Keratinocyte (primary cell): ENCODE measurements around the gene C2orf80. TPM values are rescaled to one million over a fixed set of nuclear protein-coding genes. Genes with fewer than 3 reads are reported as not detected.

Experiments
- DNase-seq: peaks from one replicate; pipeline ENCODE4 v3.0.0-alpha.2; 2011; ENCODE audit warnings: low read depth, missing footprints, low spot score
- FAIRE-seq: peaks from 2 replicates; lab custom pipeline; 2011; peaks lifted over from hg19 to GRCh38; lab: Jason Lieb, UNC
- H2AFZ ChIP-seq: 2 replicates; pipeline ENCODE4 v1.6.0; 2012; ENCODE audit warnings: low read length, control low read depth, inconsistent platforms; ENCODE audit not compliant: control insufficient read depth
- H3K27ac ChIP-seq: 2 replicates; pipeline ENCODE4 v1.5.1; 2011; ENCODE audit warnings: low read length; ENCODE audit not compliant: control insufficient read depth, insufficient read depth
- H3K27me3 ChIP-seq: 3 replicates; pipeline ENCODE4 v1.6.0; 2011; ENCODE audit warnings: low read length; ENCODE audit not compliant: control insufficient read depth, insufficient read depth; ENCODE audit errors: extremely low read depth
- H3K36me3 ChIP-seq, 2 experiments: 2 replicates in 1 of 2; 3 replicates in 1 of 2; pipeline ENCODE4 v1.5.1; 2011; ENCODE audit warnings: low read length in 2 of 2, mild to moderate bottlenecking in 1 of 2; ENCODE audit not compliant: control insufficient read depth in 2 of 2, insufficient read depth in 2 of 2; ENCODE audit errors: extremely low read depth in 1 of 2
- H3K4me1 ChIP-seq: 3 replicates; pipeline ENCODE4 v1.5.1; 2011; ENCODE audit warnings: low read length; ENCODE audit not compliant: control insufficient read depth, insufficient read depth; ENCODE audit errors: extremely low read depth
- H3K4me2 ChIP-seq: 3 replicates; pipeline ENCODE4 v1.6.0; 2011; ENCODE audit warnings: low read depth, low read length; ENCODE audit not compliant: control insufficient read depth, insufficient read depth; ENCODE audit errors: extremely low read depth
- H3K4me3 ChIP-seq, 3 experiments: fragments of 200-600 bp in 1 of 3; sonication (generic) in 1 of 3; 2 replicates in 2 of 3; 3 replicates in 1 of 3; pipeline ENCODE4 v1.5.1; 2011 to 2016; ENCODE audit warnings: low read length in 3 of 3, mild to moderate bottlenecking in 3 of 3, control low read depth in 2 of 3, inconsistent platforms in 1 of 3, low read depth in 1 of 3, mixed read lengths in 1 of 3, mixed run types in 1 of 3, moderate library complexity in 1 of 3; ENCODE audit not compliant: control insufficient read depth in 2 of 3, insufficient read depth in 2 of 3; ENCODE audit errors: extremely low read depth in 1 of 3
- H3K79me2 ChIP-seq: 2 replicates; pipeline ENCODE4 v1.6.0; 2012; ENCODE audit warnings: low read length; ENCODE audit not compliant: control insufficient read depth, insufficient read depth
- H3K9ac ChIP-seq: 3 replicates; pipeline ENCODE4 v1.6.0; 2011; ENCODE audit warnings: low read length; ENCODE audit not compliant: control insufficient read depth, insufficient read depth; ENCODE audit errors: extremely low read depth
- H3K9me1 ChIP-seq: 3 replicates; pipeline ENCODE4 v1.6.0; 2011; ENCODE audit warnings: low read length; ENCODE audit not compliant: control insufficient read depth, insufficient read depth; ENCODE audit errors: extremely low read depth
- H3K9me3 ChIP-seq: 2 replicates; pipeline ENCODE4 v1.5.1; 2012; ENCODE audit warnings: low read depth, low read length; ENCODE audit not compliant: control insufficient read depth
- H4K20me1 ChIP-seq: 3 replicates; pipeline ENCODE4 v1.6.0; 2011; ENCODE audit warnings: low read length; ENCODE audit not compliant: control insufficient read depth, insufficient read depth; ENCODE audit errors: extremely low read depth
- EZH2 ChIP-seq: IDR thresholded peaks from one replicate; pipeline ENCODE4 v1.6.1; 2012; ENCODE audit warnings: inconsistent platforms, mild to moderate bottlenecking, low read length, moderate library complexity
- dilution Hi-C: fragments of 300-500 bp; cut with MboI; formaldehyde crosslinking; loops from one replicate; pipeline ENCODE4 v1.7.0; 2020; ENCODE audit warnings: low sequenced_read_pairs; ENCODE audit not compliant: extremely low pct_ligation_motif_present
- polyA minus RNA-seq, 3 experiments: library from RNA; depleted of rRNA, polyadenylated mRNA; stranded (reverse); fragments of >200 nt; gene quantifications; 1 replicate in 1 of 3; 2 replicates in 1 of 3; 3 replicates in 1 of 3; pipeline ENCODE4 v1.2.3, GENCODE V29; 2011
- polyA plus RNA-seq, 5 experiments: library from polyadenylated mRNA; depleted of rRNA in 3 of 5; stranded (reverse) in 3 of 5; stranded (forward) in 1 of 5; unstranded in 1 of 5; fragments of >200 nt; gene quantifications; 1 replicate in 1 of 5; 2 replicates in 3 of 5; 3 replicates in 1 of 5; pipeline versions ENCODE4 v1.2.1 to v1.2.3, GENCODE V29; 2011 to 2012; ENCODE audit warnings: missing spikeins in 2 of 5, low read depth in 1 of 5, low replicate concordance in 1 of 5
- TF ChIP-seq, protein P1 (sequence below), 3 experiments: IDR thresholded peaks in 1 of 3; conservative IDR thresholded peaks in 1 of 3; optimal IDR thresholded peaks in 1 of 3; 2 replicates in 2 of 3; 3 replicates in 1 of 3; pipeline versions ENCODE3 to v1.5.1; 2011; ENCODE audit warnings: low read length in 3 of 3, mild to moderate bottlenecking in 3 of 3, moderate library complexity in 2 of 3, control low read depth in 1 of 3, inconsistent platforms in 1 of 3; ENCODE audit not compliant: insufficient read depth in 2 of 3; ENCODE audit errors: extremely low read depth in 1 of 3

The C2orf80 gene
- polyA plus RNA-seq, result not detected in 3 replicates
- not detected for polyA plus RNA-seq (2011; ENCODE audit: low read depth)
- not detected in 2 replicates for polyA plus RNA-seq (2011; cell fraction: cytosol; rRNA removed)
- polyA plus RNA-seq (2011; cell fraction: nucleus; rRNA removed), result not detected in 2 replicates
- not detected in 2 replicates for polyA plus RNA-seq (2012; ENCODE audit: low replicate concordance)
- not detected in 3 replicates for polyA minus RNA-seq
- not detected for polyA minus RNA-seq (2011; cell fraction: cytosol; rRNA and poly(A)+ RNA removed)
- not detected in 2 replicates for polyA minus RNA-seq (2011; cell fraction: nucleus; rRNA and poly(A)+ RNA removed)

- no peaks in the 10 kb centered on the region for H4K20me1 ChIP-seq
- DNase-seq (no peak), FAIRE-seq (no peak)
- H3K36me3 ChIP-seq, result no peaks in the 10 kb centered on the region
- dilution Hi-C loops, result no loop called here
- H3K9ac ChIP-seq, result no peak within 1 kb of the TSS
- H3K4me2 ChIP-seq, result no peak within 1 kb of the TSS
- no peaks in the 10 kb centered on the region for H3K79me2 ChIP-seq
- no peaks in the 10 kb centered on the region for H3K9me3 ChIP-seq
- no peaks in the 10 kb centered on the region for H3K27me3 ChIP-seq
- no peak within 1 kb of the TSS for H3K27ac ChIP-seq
- peaks cover 9% of the 10 kb centered on the region for H3K4me1 ChIP-seq
- TF ChIP-seq, protein P1, sequence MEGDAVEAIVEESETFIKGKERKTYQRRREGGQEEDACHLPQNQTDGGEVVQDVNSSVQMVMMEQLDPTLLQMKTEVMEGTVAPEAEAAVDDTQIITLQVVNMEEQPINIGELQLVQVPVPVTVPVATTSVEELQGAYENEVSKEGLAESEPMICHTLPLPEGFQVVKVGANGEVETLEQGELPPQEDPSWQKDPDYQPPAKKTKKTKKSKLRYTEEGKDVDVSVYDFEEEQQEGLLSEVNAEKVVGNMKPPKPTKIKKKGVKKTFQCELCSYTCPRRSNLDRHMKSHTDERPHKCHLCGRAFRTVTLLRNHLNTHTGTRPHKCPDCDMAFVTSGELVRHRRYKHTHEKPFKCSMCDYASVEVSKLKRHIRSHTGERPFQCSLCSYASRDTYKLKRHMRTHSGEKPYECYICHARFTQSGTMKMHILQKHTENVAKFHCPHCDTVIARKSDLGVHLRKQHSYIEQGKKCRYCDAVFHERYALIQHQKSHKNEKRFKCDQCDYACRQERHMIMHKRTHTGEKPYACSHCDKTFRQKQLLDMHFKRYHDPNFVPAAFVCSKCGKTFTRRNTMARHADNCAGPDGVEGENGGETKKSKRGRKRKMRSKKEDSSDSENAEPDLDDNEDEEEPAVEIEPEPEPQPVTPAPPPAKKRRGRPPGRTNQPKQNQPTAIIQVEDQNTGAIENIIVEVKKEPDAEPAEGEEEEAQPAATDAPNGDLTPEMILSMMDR (optimal IDR thresholded peaks at IDR 0.05 in 1 of 3, IDR thresholded peaks at IDR 0.05 in 1 of 3, conservative IDR thresholded peaks at IDR 0.05 in 1 of 3; ENCODE audit: extremely low read depth in 1 of 3, insufficient read depth in 2 of 3, low read length in 3 of 3), result no peak
- no peak for TF ChIP-seq EZH2
- H2AFZ ChIP-seq, result no peak within 1 kb of the TSS
- no peak within 1 kb of the TSS for H3K4me3 ChIP-seq
- no peaks in the 10 kb centered on the region for H3K9me1 ChIP-seq
These were observed at the start of gene C2orf80 for GRCh38 chr2:208189810-208190503. C2orf80 (minus strand) TSS chr2:208190030; CDS start chr2:208186986, 3,044 bp downstream.

DNA sequence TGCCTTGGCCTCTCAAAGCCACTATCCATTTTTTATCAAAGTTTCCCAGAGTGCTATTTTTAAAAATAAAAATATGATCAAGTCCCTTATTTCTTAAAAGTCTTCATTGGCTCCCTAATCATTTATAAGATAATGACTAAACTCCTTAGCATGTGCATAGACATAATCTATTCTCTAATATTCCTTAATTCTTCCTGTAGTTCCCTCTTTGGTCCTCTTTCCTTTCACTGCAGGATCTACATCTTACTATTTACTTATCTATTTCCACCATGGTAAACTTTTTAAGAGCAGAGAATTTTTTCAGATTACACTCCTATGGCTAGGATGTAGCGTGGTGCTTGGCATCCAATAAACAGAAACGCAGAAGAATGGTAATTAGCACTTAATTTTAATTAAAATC lies 46.0 kb upstream of the C2orf80 start:
- Histone ChIP-seq H2AFZ (no peak overlapping the region), H3K4me2 (no peak overlapping the region), H3K9me1 (no peaks in the 10 kb centered on the region), H3K9ac (no peak overlapping the region), H3K9me3 (no peaks in the 10 kb centered on the region), H3K4me1 (no peaks in the 10 kb centered on the region), H4K20me1 (no peaks in the 10 kb centered on the region), H3K79me2 (no peaks in the 10 kb centered on the region), H3K27me3 (no peaks in the 10 kb centered on the region), H3K36me3 (peaks cover 4 to 15% of the 10 kb centered on the region in 2 experiments), H3K27ac (no peak overlapping the region), H3K4me3 (no peak overlapping the region)
- no peak for DNase-seq
- no peak for FAIRE-seq
- dilution Hi-C loops, result no loop called here
- TF ChIP-seq, protein P1 (optimal IDR thresholded peaks at IDR 0.05 in 1 of 3, IDR thresholded peaks at IDR 0.05 in 1 of 3, conservative IDR thresholded peaks at IDR 0.05 in 1 of 3; ENCODE audit: extremely low read depth in 1 of 3, insufficient read depth in 2 of 3, low read length in 3 of 3), result no peak
- no peak for TF ChIP-seq EZH2
